ENCODE data around the gene MRPS9.

MRPS9 gene

GRCh38 chr2:105078906-105079495 lies 41.1 kb downstream of the MRPS9 start:
- DNase-seq (ENCODE audit: low spot score): no peak

DNA sequence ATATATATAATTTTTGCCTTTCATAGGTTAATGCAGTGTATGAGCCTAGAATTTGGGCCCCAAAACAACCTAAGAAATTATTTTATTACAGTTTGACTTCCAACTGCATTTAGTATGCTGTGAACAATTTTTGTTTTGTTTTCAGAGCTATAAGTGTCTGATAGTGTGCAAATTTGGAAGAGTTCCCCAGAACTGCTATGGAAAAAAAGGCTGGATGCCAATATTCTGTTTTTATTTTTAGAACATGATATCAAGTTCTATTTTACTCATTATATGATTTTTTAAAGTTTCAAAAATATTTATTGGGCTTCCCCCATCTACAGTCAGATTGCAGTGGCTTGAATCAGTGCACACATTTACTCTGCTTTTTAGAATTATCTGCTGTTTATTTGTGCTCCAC lies 42.6 kb downstream of the MRPS9 start:
- no peak for DNase-seq (ENCODE audit: low spot score)

DNA sequence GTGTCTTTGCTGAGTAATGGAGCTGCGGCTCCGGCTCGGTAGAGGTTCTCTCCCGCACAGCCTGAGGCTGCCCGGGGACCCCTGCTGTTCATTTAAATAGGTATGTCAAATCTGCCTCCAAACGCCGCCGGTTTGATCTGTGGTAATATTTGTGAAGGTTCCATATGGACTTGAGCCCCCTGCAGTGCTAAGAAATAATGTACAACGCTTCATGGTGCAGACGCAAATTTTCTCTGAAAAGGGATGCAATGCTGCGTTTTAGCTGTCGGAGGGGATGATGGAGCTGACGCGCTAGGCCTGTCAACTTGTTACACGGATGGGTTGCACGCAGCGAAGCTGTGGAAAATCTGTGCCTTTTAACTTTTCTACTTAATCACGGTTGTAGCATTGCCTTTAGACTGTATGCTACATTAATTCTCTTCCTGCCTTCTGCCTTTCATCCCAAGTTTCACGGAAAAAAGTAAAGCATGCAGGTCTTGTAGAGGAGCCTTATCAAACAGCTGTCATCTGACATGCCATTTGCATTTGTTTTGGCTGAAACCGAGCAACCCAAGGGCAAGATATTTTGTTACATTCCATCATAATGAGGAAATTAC lies 43.2 kb downstream of the MRPS9 start:
- DNase-seq (ENCODE audit: low spot score): peak; percentile 59

DNA sequence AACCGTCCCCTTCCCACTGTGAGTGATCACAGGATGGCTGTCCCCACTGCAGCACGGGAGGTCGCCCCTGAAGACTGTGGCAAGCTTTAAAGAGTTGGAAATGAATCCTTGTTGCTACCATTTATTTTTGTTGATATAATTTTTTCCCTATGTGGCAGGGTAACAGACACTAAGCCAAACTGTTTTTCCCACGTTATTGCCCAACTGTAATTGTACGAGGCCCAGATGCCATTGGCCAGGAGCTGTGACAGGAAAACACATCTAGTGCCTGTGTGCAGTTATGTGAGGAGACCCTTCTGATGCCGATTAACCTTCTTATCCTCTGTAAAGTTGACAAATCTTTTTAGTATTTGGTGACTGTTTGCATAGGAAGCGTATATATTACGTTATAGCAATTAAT lies 44.2 kb downstream of the MRPS9 start:
- DNase-seq (ENCODE audit: low spot score): no peak

GRCh38 chr2:105085525-105085924 lies 47.7 kb downstream of the MRPS9 start:
- DNase-seq (ENCODE audit: low spot score): no peak

- no peak for DNase-seq (ENCODE audit: low spot score)
Observed at GRCh38 chr2:105087273-105087672, 49.4 kb downstream of the MRPS9 start.

- no peak for DNase-seq (ENCODE audit: low spot score)
Observed at GRCh38 chr2:105090091-105090490, 52.2 kb downstream of the MRPS9 start.

DNA sequence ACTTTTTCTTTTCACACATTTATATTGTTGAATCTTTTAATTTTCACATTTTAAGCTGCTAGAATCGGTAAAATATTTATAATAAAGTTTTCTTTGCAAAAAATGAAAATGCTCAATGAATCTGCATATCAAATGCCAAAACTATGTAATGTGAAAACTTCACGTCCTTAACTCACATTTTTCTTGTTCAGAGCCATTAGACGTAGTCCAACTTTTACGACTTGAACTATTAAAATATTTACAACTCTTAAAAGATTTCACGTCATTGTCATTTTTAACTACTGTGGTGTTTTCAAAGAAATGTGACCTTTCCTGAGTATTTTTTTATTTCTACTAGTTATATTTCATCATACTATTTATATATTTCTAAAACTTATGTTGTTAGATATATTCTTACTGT lies 54.9 kb downstream of the MRPS9 start:
- no peak for DNase-seq (ENCODE audit: low spot score)

DNA sequence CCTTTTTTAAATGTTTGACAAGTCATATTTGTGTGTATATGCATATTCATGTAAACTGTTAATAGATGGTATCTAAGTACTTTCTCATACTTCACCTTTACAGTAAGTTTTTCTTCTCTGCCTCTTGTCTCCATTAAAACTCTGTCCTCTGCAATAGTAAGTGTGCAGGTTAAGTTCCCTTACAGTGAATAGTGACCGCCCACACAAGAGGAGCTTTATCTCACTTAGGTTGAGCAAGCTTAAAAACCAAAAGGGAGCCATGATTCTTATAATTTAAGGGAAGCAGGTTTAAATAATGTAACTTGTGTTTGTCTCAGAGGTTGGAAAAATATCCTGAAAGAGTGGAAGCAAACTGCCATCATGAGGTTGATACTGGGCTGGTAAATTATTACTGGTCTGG lies 61.3 kb downstream of the MRPS9 start:
- DNase-seq (ENCODE audit: low spot score): no peak

DNA sequence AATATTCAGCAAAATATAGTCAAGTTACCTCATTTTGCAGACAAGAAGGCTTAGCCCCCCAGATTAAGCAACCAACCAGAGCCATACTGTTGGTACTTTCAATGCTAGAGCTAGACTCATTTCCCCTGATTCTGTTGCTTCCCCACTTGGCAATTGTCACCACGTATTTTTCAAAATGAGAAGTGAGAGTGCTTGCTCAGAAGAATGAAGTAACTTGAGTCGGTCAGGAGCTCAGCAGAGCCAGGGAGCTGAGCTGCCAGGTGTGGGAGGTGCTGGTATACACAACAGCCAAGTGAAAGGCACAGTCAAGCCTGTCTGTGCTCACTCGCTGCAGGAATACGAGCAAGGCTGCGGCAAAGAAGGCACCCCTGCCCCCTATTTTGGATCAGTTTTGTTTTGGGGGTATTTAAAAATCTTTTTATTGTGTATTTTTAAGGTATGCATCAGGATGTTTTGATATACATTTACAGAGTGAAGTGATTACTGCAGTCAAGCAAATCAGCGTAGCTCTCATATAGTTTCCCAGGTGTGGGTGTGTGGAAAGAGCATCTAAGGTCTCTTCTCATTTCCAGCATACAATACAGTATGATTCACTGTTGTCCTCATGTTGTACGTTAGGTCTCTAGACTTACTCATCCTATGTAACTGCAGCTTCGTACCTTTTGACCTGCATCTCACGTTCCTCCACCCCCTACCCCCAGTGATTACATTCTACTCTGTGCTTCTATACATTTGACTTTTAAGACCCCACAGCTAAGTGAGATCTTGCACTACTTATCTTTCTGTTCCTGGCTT lies 62.4 kb downstream of the MRPS9 start:
- no peak for DNase-seq (ENCODE audit: low spot score)

DNA sequence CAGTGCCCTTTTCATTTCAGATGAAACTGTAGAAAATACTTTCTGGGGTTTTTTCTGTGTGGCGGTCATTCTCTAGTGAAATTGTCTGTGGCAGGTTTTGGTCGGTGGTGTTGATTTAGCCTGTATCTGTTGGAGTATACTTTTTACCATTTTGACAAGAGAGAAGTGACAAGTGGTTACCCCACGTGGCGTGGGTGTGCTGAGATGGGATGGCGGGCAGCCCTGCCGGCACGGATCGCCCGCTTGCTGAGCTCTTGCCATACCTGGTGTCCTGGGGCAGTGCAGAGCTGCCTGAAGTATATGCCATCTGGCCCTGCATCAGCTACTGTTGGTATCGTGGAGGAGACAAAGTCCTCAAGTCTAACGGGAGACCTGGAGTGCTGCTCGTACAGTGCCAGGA lies 64.1 kb downstream of the MRPS9 start:
- DNase-seq (ENCODE audit: low spot score): no peak

DNA sequence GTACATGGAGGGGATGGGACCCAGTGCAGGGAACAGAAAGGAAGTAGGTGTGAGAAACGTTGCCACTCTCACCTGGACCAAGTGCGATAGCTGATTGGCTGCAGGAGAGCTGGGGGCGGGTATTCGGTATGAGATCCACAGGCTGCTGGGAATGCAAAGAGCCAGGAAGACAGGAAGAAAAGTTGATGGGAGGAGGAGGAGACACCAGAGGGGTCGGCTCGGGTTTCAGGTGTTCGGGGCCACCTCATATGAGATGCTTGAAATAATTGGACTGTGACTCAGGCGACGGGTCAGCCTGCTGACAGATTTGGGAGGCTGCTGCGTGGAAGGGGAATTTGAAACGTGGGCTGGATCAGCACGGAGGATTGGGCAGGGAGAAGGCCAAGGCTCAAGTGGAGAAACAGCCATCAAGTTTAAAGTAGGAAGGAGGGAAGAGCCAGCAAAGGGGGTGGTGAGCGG lies 65.1 kb downstream of the MRPS9 start:
- peak; percentile 94 for DNase-seq (ENCODE audit: low spot score)

DNA sequence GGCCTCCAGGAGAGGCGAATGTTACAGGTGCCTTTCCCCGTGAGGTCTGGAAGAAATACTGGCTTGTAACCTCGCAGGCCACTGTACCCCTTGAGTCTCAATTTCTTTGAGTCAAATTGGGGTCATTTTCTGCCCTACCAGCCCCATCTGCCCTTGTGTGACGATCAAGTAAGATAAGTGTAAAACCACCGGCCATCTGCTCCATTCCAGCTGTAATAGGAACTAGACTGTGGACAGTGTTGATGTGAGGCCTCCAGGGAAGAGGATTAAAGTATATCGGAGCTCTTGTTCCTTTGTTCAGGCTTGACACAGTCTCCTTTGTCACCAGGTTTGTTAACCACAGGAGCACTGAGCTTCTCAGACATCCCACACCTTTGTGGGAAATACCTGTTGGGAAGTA lies 65.6 kb downstream of the MRPS9 start:
- no peak for DNase-seq (ENCODE audit: low spot score)

DNA sequence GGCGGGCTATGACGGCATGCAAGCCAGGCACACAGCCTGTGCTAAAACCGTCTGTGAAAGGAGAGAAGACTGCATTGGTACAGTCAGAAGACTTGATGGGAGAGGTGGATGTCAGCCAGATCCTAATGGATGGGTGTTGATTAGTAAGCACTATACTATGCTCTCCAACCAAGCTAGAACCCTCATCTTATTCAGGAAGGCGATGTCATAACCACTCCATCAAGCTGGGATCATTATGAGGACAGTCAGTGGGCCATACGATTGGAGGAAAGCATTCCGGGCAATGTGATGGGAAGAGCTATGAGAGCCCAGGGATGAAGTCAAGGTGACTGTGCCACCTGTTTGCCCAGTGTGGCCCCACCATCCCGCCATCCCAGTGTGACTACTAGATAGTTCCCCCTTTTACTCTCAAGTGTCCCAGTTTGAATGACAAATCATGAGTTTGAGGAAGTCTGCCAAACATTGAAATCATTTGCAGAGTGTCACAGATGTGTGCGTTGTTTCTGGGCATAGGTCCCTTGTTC lies 66.4 kb downstream of the MRPS9 start:
- DNase-seq (ENCODE audit: low spot score): no peak

GRCh38 chr2:105110295-105110829 lies 72.5 kb downstream of the MRPS9 start:
- no peak for DNase-seq (ENCODE audit: low spot score)

DNA sequence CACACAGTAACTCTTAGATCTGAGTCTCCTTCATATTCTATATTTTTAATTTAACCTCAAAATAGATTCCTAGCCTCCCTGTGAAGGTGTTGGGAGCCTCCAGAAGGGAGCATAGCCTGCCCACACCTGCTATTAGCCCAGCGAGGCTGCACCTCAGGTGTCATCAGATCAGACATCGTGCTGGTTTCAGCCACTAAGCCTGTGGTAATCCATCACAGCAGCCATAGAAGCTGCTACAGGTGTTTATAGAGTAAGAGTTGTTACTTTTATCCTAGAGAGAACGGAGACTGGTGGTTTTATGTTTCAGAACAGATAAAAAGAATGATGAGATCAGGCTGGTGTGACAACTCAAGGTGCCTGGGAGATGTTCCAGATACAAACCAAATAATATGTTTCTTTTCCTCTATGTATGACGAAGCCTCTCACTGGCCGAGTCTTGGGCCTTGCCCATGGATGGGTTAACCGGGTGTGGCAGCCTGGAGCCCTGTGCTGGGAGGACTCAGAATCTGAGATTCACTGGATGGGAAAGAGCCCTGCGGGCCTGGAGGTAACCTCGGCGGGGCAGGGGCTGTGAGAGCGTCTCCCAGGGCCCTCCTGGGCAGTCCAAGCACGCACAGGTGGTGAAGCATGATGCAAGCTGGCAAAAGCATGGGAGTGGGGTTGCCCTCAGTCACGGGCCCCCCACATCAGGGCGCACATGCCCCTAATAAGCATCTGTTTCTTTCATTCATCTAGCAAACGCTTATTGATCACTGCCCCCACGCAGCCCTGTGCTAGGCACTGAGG lies 73.7 kb downstream of the MRPS9 start:
- no peak for DNase-seq (ENCODE audit: low spot score)

DNA sequence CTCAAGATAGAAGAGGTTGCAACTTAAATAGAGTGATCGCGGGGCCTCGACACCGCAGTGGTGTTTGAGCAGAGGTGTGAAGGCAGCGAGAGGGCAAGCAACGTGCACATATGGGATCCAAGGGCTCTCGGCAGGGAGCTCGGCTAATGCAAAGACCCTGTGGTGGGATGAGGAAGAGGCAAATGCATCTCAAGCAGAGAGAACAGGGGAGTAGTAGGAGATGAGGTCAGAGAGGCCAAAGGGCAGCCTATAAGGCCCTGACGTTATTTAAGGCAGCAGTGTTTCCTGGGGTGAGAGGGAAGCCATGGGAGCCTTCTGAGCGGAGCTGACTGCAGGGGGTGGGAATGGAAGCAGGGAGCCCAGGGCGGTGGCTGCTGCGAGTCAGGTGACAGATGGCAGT lies 74.5 kb downstream of the MRPS9 start:
- DNase-seq (ENCODE audit: low spot score): no peak

- DNase-seq (ENCODE audit: low spot score): no peak
Observed at GRCh38 chr2:105113616-105114291, 75.9 kb downstream of the MRPS9 start.

DNA sequence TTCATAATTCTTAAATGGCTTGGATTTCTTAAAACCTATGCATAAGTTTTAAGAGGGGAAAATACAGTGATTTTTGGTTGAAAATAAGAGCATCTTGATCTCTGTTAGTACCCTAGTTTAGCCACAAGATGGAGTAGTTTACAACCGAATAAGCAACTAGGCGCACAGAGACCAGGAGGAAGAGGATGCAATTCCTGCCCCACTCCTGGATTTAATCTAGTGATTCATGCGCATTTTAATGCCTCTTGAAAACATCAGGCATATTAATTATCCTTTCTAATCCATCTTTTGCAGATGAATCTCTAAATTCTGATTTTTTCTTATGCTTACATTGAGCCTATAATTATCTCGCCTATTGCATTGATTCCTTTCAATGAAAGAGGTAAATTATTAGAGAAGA lies 76.7 kb downstream of the MRPS9 start:
- DNase-seq (ENCODE audit: low spot score): peak; percentile 64

DNA sequence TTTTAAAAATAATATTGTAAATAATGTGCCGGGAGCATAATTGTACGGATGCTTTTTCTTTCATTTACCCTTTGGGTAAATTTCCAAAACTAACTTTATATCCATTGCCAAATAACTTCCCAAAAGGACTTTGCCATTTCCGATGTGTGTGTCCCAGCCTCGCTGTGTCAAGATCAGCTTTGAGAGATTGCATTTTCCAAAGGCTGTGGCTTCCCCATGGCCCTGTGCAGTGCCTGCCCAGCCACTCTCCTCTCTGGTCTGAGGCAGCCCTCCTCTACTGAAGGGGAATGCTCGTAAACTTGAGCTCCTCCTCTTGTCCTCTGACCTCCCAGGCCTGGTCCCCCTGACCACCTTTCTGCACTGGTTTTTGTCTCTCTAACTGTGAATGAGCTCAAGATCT lies 78.5 kb downstream of the MRPS9 start:
- no peak for DNase-seq (ENCODE audit: low spot score)

GRCh38 chr2:105117565-105117964 lies 79.7 kb downstream of the MRPS9 start:
- DNase-seq (ENCODE audit: low spot score): no peak

GRCh38 chr2:105118960-105119359 lies 81.1 kb downstream of the MRPS9 start:
- DNase-seq (ENCODE audit: low spot score): peak; percentile 78

All from iPS-NIHi11 (cell line).